Measurements from ENCODE around the gene SLC16A10.
"Not testable (repeated sequence)": the region's sequence is repeated elsewhere in the genome, so short reads cannot be mapped to it uniquely, and the experiment has no call there.

SLC16A10 gene

GRCh38 chr6:111087871-111088667, 766 bp downstream of the SLC16A10 start:
- peak; percentile 47 to 60 for DNase-seq

GRCh38 chr6:111088668-111089003, 1.3 kb downstream of the SLC16A10 start:
- DNase-seq = no peak

- no peak for DNase-seq
Measured at GRCh38 chr6:111090766-111091165, 3.5 kb downstream of the SLC16A10 start.

- no peak for DNase-seq
Measured at GRCh38 chr6:111091987-111092386, 4.7 kb downstream of the SLC16A10 start.

- not testable (repeated sequence) for DNase-seq
Measured at GRCh38 chr6:111095488-111095887, 8.2 kb downstream of the SLC16A10 start.

GRCh38 chr6:111096246-111096645, 8.9 kb downstream of the SLC16A10 start:
- DNase-seq = no peak

GRCh38 chr6:111098597-111098996, 11.3 kb downstream of the SLC16A10 start:
- no peak for DNase-seq

- no peak for DNase-seq
Measured at GRCh38 chr6:111101987-111102386, 14.7 kb downstream of the SLC16A10 start.

- DNase-seq = no peak
Measured at GRCh38 chr6:111105578-111105977, 18.3 kb downstream of the SLC16A10 start.

- no peak for DNase-seq
Measured at GRCh38 chr6:111107589-111107988, 20.3 kb downstream of the SLC16A10 start.

GRCh38 chr6:111110036-111110435, 22.7 kb downstream of the SLC16A10 start:
- peak; percentile 15 to 24 for DNase-seq

GRCh38 chr6:111113336-111114086, 26.2 kb downstream of the SLC16A10 start:
- DNase-seq = peak; percentile 16 to 21

- DNase-seq = no peak
Measured at GRCh38 chr6:111114087-111114443, 26.8 kb downstream of the SLC16A10 start.

GRCh38 chr6:111114482-111114881, 27.2 kb downstream of the SLC16A10 start:
- no peak for DNase-seq

- DNase-seq = no peak
Measured at GRCh38 chr6:111118826-111119225, 31.5 kb downstream of the SLC16A10 start.

GRCh38 chr6:111119571-111120329, 32.4 kb downstream of the SLC16A10 start:
- no peak for DNase-seq

GRCh38 chr6:111121789-111122350, 34.6 kb downstream of the SLC16A10 start:
- no peak for DNase-seq

- DNase-seq = peak in 1 of 2 experiments; percentile 11
Measured at GRCh38 chr6:111122458-111123286, 35.4 kb downstream of the SLC16A10 start.

- DNase-seq = no peak
Measured at GRCh38 chr6:111124406-111124805, 37.1 kb downstream of the SLC16A10 start.

GRCh38 chr6:111129013-111129412, 41.7 kb downstream of the SLC16A10 start:
- DNase-seq = no peak

- not testable (repeated sequence) for DNase-seq
Measured at GRCh38 chr6:111131018-111131417, 43.7 kb downstream of the SLC16A10 start.

- not testable (repeated sequence) for DNase-seq
Measured at GRCh38 chr6:111132669-111133068, 45.4 kb downstream of the SLC16A10 start.
